ENCODE data around the gene EEF1A2.
"Not testable (repeated sequence)": the region's sequence is repeated elsewhere in the genome, so short reads cannot be mapped to it uniquely, and the experiment has no call there.

EEF1A2 gene

DNA sequence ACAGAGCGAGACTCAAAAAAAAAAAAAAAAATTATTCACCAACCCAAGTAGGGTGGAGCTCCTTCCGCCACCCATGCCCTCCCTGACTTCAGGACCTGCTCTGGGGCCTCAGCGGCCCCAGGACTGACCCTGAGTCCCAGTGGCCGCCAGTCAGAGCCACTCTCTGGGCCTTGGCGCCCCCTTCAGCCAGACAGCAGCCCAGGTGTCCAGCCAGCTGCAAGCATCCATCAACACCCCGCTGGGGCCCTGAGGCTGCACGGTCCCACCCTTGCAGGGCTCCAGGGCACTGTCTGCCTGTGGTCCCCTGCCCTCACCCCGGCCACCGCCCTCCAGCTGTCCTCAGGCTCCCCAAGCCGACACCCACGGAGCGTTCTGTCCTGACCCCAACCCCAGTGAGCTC, 15.0 kb downstream of the EEF1A2 start:
- Histone ChIP-seq H2AFZ (ENCODE audit: low read depth, low read length) (no peak overlapping the region), H3K9me3 (ENCODE audit: insufficient read depth, low read length) (no peaks in the 10 kb centered on the region), H3K4me3 (ENCODE audit: low read length) (no peak overlapping the region), H3K27me3 (ENCODE audit: low read depth, low read length) (no peaks in the 10 kb centered on the region; the same call in 1 of the 2 replicates), H4K20me1 (ENCODE audit: insufficient read depth, low read length) (no peaks in the 10 kb centered on the region), H3K79me2 (ENCODE audit: low read length) (no peaks in the 10 kb centered on the region), H3K27ac (ENCODE audit: low read length) (no peak overlapping the region), H3K4me2 (ENCODE audit: low read length) (no peak overlapping the region), H3K36me3 (replicated peaks; ENCODE audit: low read depth, low read length) (no peaks in the 10 kb centered on the region), H3K9ac (ENCODE audit: low read length) (no peak overlapping the region), H3K4me1 (ENCODE audit: low read length) (no peaks in the 10 kb centered on the region)
- TF ChIP-seq, protein P1, sequence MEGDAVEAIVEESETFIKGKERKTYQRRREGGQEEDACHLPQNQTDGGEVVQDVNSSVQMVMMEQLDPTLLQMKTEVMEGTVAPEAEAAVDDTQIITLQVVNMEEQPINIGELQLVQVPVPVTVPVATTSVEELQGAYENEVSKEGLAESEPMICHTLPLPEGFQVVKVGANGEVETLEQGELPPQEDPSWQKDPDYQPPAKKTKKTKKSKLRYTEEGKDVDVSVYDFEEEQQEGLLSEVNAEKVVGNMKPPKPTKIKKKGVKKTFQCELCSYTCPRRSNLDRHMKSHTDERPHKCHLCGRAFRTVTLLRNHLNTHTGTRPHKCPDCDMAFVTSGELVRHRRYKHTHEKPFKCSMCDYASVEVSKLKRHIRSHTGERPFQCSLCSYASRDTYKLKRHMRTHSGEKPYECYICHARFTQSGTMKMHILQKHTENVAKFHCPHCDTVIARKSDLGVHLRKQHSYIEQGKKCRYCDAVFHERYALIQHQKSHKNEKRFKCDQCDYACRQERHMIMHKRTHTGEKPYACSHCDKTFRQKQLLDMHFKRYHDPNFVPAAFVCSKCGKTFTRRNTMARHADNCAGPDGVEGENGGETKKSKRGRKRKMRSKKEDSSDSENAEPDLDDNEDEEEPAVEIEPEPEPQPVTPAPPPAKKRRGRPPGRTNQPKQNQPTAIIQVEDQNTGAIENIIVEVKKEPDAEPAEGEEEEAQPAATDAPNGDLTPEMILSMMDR (IDR thresholded peaks at IDR 0.05; ENCODE audit: low read depth, low read length), result no peak
- TF ChIP-seq EZH2phosphoT487 (IDR thresholded peaks at IDR 0.05; ENCODE audit: low read depth), result no peak

DNA sequence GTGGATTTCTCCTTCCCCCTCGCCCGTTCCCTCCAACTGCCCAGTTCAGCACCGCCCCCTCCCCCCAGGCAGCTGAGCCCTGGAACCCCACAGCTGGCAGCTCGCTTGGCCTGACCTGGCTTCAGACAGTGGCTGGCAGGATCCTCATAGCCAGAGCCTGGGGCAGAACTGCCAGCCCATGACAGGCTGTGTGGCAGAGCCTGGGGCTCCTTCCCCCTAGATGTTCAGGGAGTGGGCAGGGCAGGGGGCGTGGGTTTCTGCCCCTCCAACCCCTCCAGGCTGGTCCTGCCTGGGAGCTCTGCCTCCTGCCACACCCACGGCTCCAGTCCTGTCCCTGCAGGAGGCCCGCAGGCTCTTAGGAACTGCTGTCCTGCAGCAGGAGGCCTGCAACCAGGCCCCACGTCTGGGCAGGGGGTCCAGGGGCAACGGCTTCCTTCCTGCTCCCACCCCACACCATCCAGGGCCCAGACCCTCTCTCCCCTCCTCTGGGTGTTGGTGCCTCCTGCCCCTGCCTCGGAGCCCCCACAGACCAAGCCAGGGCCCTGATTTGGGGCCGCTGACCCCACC, 16.8 kb downstream of the EEF1A2 start:
- Histone ChIP-seq H3K4me3 (ENCODE audit: low read length) (no peak overlapping the region), H3K79me2 (ENCODE audit: low read length) (no peaks in the 10 kb centered on the region), H3K27me3 (ENCODE audit: low read depth, low read length) (no peaks in the 10 kb centered on the region; the same call in 1 of the 2 replicates), H3K4me2 (ENCODE audit: low read length) (no peak overlapping the region), H2AFZ (ENCODE audit: low read depth, low read length) (no peak overlapping the region), H3K4me1 (ENCODE audit: low read length) (no peaks in the 10 kb centered on the region), H3K36me3 (replicated peaks; ENCODE audit: low read depth, low read length) (no peaks in the 10 kb centered on the region), H3K9ac (ENCODE audit: low read length) (no peak overlapping the region), H3K9me3 (ENCODE audit: insufficient read depth, low read length) (no peaks in the 10 kb centered on the region), H3K27ac (ENCODE audit: low read length) (no peak overlapping the region), H4K20me1 (ENCODE audit: insufficient read depth, low read length) (no peaks in the 10 kb centered on the region)
- TF ChIP-seq, protein P1 (IDR thresholded peaks at IDR 0.05; ENCODE audit: low read depth, low read length), result no peak
- TF ChIP-seq EZH2phosphoT487 (IDR thresholded peaks at IDR 0.05; ENCODE audit: low read depth), result no peak

DNA sequence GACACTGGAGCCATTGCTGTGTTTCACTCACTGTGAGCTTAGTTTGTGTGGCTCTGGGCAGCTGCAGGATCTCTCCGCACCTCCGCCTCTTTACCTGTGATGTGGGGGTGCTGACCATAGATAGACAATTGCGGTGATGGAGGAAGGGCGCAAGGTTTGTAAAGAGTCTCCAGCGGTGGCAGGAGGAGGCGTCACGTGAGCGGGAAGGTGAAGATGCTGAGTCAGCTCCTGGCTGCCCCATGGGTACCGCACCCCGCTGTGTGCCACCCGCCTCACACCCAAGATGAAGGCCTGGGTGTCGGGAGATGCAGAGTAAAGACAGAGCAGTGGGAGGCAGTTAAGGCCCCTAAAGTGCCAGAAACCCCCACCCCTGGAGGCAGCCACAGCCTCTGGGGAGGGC, 17.4 kb downstream of the EEF1A2 start:
- H3K4me1 ChIP-seq (ENCODE audit: low read length), result no peaks in the 10 kb centered on the region
- no peak overlapping the region for H3K4me2 ChIP-seq (ENCODE audit: low read length)
- H3K36me3 ChIP-seq (replicated peaks; ENCODE audit: low read depth, low read length), result no peaks in the 10 kb centered on the region
- no peaks in the 10 kb centered on the region; the same call in 1 of the 2 replicates for H3K27me3 ChIP-seq (ENCODE audit: low read depth, low read length)
- no peaks in the 10 kb centered on the region for H3K79me2 ChIP-seq (ENCODE audit: low read length)
- no peak overlapping the region for H2AFZ ChIP-seq (ENCODE audit: low read depth, low read length)
- no peaks in the 10 kb centered on the region for H3K9me3 ChIP-seq (ENCODE audit: insufficient read depth, low read length)
- no peaks in the 10 kb centered on the region for H4K20me1 ChIP-seq (ENCODE audit: insufficient read depth, low read length)
- no peak overlapping the region for H3K9ac ChIP-seq (ENCODE audit: low read length)
- H3K27ac ChIP-seq (ENCODE audit: low read length), result no peak overlapping the region
- H3K4me3 ChIP-seq (ENCODE audit: low read length), result no peak overlapping the region
- TF ChIP-seq EZH2phosphoT487 (IDR thresholded peaks at IDR 0.05; ENCODE audit: low read depth), result no peak
- TF ChIP-seq, protein P1 (IDR thresholded peaks at IDR 0.05; ENCODE audit: low read depth, low read length), result no peak

DNA sequence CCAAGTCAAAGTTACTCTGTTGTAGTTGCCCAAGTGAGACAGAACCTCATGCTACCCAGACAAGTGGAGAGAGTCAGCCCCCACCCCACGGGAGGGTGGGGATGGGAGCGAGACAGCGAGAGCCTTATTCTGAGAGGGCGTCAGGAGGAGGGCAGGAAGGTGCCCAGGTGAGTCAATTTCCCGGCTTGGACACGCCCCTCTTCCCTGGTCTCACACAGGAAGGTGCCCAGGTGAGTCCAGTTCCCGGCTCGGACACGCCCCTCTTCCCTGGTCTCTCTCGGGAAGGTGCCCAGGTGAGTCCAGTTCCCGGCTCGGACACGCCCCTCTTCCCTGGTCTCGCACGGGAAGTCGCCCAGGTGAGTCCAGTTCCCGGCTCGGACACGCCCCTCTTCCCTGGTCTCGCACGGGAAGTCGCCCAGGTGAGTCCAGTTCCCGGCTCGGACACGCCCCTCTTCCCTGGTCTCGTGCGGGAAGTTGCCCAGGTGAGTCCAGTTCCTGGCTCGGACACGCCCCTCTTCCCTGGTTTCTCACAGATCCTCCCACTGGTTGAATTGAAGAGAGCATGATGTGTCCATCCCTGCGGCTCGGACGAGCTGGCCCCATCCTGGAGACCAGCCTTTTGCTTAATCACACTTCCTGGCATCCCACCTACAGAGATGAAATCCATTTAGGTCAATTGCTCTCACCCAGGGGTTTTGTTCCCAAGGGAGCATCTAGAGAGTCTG, 19.0 kb downstream of the EEF1A2 start:
- not testable (repeated sequence) for H3K36me3 ChIP-seq (replicated peaks; ENCODE audit: low read depth, low read length); H2AFZ ChIP-seq (ENCODE audit: low read depth, low read length); H3K27ac ChIP-seq (ENCODE audit: low read length); H3K9me3 ChIP-seq (ENCODE audit: insufficient read depth, low read length); H3K4me2 ChIP-seq (ENCODE audit: low read length); H3K4me3 ChIP-seq (ENCODE audit: low read length); H3K9ac ChIP-seq (ENCODE audit: low read length); H3K79me2 ChIP-seq (ENCODE audit: low read length); H3K4me1 ChIP-seq (ENCODE audit: low read length); H3K27me3 ChIP-seq (ENCODE audit: low read depth, low read length); H4K20me1 ChIP-seq (ENCODE audit: insufficient read depth, low read length)
